GM06990 (cell line): ENCODE results near the gene SLC6A7.
A peak's percentile ranks its signal among the peaks of the same experiment; 100 is the strongest.

Source experiments
- DNase-seq: peaks from one replicate; pipeline ENCODE4 v3.0.0-alpha.2; 2011; ENCODE audit not compliant: insufficient read length; ENCODE audit errors: extremely low read depth
- H3K27me3 ChIP-seq: replicated peaks from 2 replicates; pipeline ENCODE4 v1.6.0; 2011; ENCODE audit warnings: low read length; ENCODE audit not compliant: control insufficient read depth, insufficient read depth
- H3K36me3 ChIP-seq: 2 replicates; pipeline ENCODE4 v1.5.1; 2011; ENCODE audit warnings: low read length; ENCODE audit not compliant: control insufficient read depth, insufficient read depth
- H3K4me3 ChIP-seq: replicated peaks from 2 replicates; pipeline ENCODE4 v1.5.1; 2011; ENCODE audit warnings: low read depth, mild to moderate bottlenecking, control low read depth, low read length
- TF ChIP-seq, protein P1 (sequence below): IDR thresholded peaks from 2 replicates; pipeline ENCODE4 v1.5.1; 2011; ENCODE audit warnings: low read length, control low read depth, mild to moderate bottlenecking, inconsistent platforms; ENCODE audit not compliant: insufficient read depth, poor library complexity, severe bottlenecking

The SLC6A7 gene

DNA sequence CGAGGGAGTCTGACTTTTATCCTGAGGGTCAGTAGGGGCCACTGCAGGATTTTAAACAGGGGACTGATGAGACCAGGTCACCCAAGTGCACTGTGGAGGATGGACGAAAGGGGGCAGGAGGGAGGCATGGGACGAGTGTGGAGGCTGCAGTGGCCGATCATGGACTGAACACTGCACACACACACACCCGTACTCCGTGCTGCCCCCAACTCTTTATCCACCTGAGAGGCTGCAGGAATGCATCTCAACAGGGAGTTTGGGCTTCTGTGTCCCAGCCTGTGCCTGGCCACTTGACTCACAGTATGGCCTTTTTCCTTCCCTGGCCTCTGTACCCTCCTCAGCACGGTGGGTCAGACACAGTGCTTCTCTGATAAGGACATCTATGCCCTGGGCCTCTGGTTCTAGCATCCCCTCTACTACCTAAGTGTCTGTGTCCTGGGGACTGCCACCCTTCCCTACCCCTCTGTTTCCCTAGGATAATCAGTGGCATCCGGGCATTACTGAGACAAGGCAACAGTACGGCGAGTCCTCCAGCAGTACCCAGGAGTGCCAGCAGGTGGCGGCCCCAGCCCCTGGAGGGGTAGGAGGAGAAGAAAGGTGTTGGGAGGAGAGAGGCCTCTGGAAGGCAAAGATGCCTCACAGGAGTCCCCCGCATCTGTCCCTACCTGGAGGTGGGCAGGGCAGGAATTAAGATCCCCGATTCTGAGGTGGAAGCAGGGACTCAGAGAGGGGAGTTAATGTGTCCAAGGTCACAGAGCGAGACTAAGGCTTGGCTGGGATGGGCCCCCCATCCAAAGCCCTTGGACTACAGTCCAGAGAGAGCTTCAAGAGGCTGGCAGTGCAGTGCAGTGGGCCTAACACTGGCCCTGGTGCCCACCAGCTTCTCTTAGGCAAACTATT is 28.4 kb upstream of the SLC6A7 start:
- DNase-seq: peak; percentile 62
- TF ChIP-seq, protein P1, sequence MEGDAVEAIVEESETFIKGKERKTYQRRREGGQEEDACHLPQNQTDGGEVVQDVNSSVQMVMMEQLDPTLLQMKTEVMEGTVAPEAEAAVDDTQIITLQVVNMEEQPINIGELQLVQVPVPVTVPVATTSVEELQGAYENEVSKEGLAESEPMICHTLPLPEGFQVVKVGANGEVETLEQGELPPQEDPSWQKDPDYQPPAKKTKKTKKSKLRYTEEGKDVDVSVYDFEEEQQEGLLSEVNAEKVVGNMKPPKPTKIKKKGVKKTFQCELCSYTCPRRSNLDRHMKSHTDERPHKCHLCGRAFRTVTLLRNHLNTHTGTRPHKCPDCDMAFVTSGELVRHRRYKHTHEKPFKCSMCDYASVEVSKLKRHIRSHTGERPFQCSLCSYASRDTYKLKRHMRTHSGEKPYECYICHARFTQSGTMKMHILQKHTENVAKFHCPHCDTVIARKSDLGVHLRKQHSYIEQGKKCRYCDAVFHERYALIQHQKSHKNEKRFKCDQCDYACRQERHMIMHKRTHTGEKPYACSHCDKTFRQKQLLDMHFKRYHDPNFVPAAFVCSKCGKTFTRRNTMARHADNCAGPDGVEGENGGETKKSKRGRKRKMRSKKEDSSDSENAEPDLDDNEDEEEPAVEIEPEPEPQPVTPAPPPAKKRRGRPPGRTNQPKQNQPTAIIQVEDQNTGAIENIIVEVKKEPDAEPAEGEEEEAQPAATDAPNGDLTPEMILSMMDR: peak; percentile 97
- no peaks in the 10 kb centered on the region; the same call in 1 of the 2 replicates for H3K27me3 ChIP-seq
- no peaks in the 10 kb centered on the region for H3K36me3 ChIP-seq
- H3K4me3 ChIP-seq: no peak overlapping the region

DNA sequence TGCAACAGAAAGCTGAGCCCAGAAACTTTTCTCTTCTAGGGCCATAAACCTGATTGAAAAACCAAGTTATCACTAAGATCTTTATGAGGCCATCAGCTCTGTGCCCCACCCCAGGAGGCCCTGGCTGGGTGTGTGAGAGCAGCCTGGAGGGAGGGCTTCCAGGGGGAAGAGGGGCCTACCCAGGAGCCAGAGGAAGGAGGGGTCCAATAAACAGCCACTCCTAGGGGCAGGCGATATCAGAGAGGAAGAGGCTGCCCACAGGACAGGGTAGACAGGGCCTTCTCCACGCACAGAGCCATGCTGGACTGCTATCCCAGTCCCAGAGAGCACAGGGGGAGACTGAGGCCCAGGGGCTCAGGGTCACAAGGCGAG is 27.7 kb upstream of the SLC6A7 start:
- DNase-seq: no peak
- Histone ChIP-seq H3K4me3 (no peak overlapping the region), H3K27me3 (no peaks in the 10 kb centered on the region; the same call in 1 of the 2 replicates), H3K36me3 (no peaks in the 10 kb centered on the region)
- TF ChIP-seq, protein P1: no peak

DNA sequence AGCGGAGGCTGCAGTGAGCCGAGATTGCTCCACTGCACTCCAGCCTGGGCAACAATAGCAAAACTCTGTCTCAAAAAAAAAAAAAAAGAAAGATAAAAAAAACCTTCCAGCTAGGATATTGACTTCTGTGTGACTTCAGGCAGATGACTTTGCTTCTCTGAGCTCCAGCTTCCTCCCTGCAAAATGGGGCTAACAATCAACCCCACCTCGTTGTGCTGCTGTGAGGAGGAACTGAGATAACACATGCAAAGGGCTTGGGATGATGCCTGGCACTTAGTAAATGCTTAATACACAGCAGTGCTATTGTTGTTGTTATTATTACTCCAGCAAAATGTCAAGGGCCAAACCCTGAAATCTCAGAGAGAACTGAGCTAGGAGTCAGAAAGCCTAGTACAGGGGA is 26.8 kb upstream of the SLC6A7 start:
- H3K36me3 ChIP-seq: no peaks in the 10 kb centered on the region
- no peaks in the 10 kb centered on the region; the same call in 1 of the 2 replicates for H3K27me3 ChIP-seq
- TF ChIP-seq, protein P1: no peak
- no peak overlapping the region for H3K4me3 ChIP-seq
- DNase-seq: no peak

DNA sequence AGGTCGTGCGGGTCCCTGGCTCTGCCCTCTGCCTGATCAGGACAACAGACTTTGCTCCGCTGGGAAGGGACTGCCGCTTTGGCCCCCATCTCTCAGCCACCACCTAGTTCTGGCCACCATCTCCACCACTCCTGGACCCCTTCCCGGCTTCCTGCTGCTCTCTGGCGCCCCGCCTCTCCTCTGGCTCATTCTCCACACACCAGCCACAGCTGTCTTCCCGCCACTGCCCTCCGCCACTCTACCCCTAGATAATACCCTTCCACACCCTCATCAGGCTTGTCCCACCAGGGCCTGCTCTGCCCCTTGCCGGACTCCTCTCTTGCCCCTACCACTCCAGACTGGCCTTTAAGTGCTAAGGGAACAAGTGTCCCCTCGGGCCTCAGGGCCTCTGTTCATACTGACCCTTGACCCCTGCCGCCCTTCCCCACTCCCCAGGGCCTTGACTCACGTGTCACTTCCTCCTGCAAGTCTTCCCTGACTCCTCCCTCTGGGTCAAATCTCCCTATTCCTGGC is 26.3 kb upstream of the SLC6A7 start:
- no peak for DNase-seq
- TF ChIP-seq, protein P1: no peak
- H3K27me3 ChIP-seq: no peaks in the 10 kb centered on the region; the same call in 1 of the 2 replicates

DNA sequence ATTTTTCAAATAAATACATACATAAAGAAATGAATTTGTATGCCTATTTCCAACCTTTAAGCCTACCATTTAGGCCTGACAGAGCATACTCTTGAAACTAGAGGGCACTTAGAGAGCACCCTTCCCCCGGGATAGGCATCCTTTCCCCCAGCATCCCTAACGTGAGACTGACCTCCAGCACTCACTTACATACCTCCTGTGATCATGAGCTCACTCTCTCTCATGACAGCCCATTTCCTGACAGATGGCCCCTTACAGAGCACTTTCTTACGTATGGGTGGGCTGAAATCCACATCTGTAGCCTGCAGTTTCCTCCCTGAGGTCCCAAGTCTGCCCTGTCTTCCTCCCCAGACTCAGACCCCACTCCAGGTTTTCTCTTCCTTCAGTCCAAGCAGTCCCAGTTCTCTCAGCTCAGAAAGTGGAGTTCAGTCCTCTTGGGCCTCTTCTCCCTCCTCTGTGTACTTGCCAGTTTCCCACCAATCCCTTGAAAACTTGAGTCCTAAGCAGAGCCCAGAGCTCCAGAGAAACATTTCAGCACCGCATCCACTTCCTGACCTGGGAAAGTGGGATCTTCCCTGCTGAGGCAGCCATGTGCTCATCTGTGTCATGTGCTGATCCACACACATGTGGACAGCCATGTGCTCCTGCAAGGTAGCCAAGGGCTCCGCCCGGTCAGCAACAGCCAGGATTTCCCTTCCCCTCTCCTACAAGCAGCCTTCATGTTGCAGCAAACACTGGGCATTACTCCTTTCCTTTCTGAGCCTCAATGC is 25.5 kb upstream of the SLC6A7 start:
- Histone ChIP-seq H3K36me3 (no peaks in the 10 kb centered on the region), H3K27me3 (peaks cover 2% of the 10 kb centered on the region; the same call in 1 of the 2 replicates), H3K4me3 (no peak overlapping the region)
- DNase-seq: no peak
- TF ChIP-seq, protein P1: no peak

More for the DNA sequence above, 26.3 kb upstream of the SLC6A7 start:
- Histone ChIP-seq H3K36me3 (no peaks in the 10 kb centered on the region), H3K4me3 (no peak overlapping the region)
